ENCODE measurements around the gene CDK17.

DNA sequence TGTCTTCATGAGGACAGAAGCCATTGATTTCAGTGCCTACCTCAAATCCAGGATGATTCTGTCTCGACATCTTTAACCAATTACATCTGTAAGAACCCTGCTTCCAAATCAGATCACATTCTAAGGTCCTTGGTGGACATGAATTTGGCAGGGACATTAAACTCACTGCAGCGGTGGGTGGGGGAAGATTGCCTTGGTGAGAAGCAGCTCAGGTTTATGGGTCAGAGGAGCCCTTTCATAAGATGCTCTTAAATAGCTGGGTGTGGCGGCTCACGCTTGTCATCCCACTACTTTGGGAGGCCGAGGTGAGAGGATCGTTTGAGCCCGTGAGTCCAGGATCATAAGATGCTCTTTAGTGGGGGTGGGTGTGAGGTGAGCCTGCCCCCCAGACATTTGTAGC is 163.2 kb downstream of the CDK17 start:
- TF ChIP-seq CTCF (IDR thresholded peaks at IDR 0.05), result no peak
- TF ChIP-seq EP300 (IDR thresholded peaks at IDR 0.05), result no peak
